H1 (cell line): ENCODE results near the gene CHTF18. TPM values are rescaled to one million over a fixed set of nuclear protein-coding genes. Genes with fewer than 3 reads are reported as not detected.

Source experiments
- CEBPB ChIP-seq: IDR thresholded peaks from 2 replicates; pipeline ENCODE4 v1.6.1; 2012; ENCODE audit warnings: low read depth, low read length
- CHD7 ChIP-seq: fragments of 300-600 bp; sonication (generic); IDR thresholded peaks from 2 replicates; pipeline ENCODE4 v1.7.1; 2012; ENCODE audit warnings: low read length, moderate library complexity, mild to moderate bottlenecking, inconsistent platforms; ENCODE audit not compliant: insufficient replicate concordance
- JUN ChIP-seq: IDR thresholded peaks from 2 replicates; pipeline ENCODE4 v1.6.1; 2011; ENCODE audit warnings: low read depth, mild to moderate bottlenecking, improper control_type of control experiment, low read length
- PHF8 ChIP-seq: fragments of 200-600 bp; sonication (generic); conservative IDR thresholded peaks from 2 replicates; pipeline ENCODE4 v1.7.1; 2012; ENCODE audit warnings: low read depth, mild to moderate bottlenecking, inconsistent platforms, low read length, moderate library complexity
- polyA plus RNA-seq, 7 experiments: library from polyadenylated mRNA; depleted of rRNA in 3 of 7; stranded (reverse) in 5 of 7; unstranded in 2 of 7; fragments of >200 nt in 5 of 7; fragments of 200-250 nt in 2 of 7; gene quantifications; 1 replicate in 5 of 7; 2 replicates in 1 of 7; 4 replicates in 1 of 7; pipeline versions ENCODE4 v1.2.1 to v1.2.3, GENCODE V29; 2011 to 2013; ENCODE audit warnings: missing spikeins in 2 of 7, mixed read lengths in 2 of 7
- total RNA-seq: library from RNA; stranded (reverse); fragmentation: NEBNext Ultra II Directional; extraction: Animal tissue kit (Norgen Biotek cat#: 25700); gene quantifications from 2 replicates; pipeline ENCODE4 v1.2.1, GENCODE V29; 2021

CHTF18 gene
- total and polyA plus RNA-seq, 2 of the 8 experiments (the other 6 are each of a cell fraction or from before 2014, with no cell fraction given): 75.3 to 104 TPM

- TF ChIP-seq CHD7: no peak
- no peak for TF ChIP-seq JUN
- no peak for TF ChIP-seq PHF8
- no peak for TF ChIP-seq CEBPB
Observed at GRCh38 chr16:776824-777223, 11.6 kb upstream of the CHTF18 start (continued).
